Peyer's patch (tissue), 4 donors: ENCODE results near the gene SCN2B. TPM values are rescaled to one million over a fixed set of nuclear protein-coding genes. Genes with fewer than 3 reads are reported as not detected.

Experiments used
- DNase-seq, 3 donors: peaks; one replicate each; pipeline ENCODE4 v3.0.0-alpha.2; 2017 to 2019
- H3K27ac ChIP-seq, 4 donors: fragments of 200-600 bp; sonication (generic); one replicate each; pipeline ENCODE4 v1.5.1; 2016 to 2019
- H3K27me3 ChIP-seq, 2 donors: fragments of 200-600 bp; sonication (generic); one replicate each; pipeline ENCODE4 v1.5.1; 2019
- H3K36me3 ChIP-seq, 3 donors: fragments of 200-600 bp; sonication (generic); one replicate each; pipeline ENCODE4 v1.5.1; 2016 to 2019
- H3K4me1 ChIP-seq, 4 donors: fragments of 200-600 bp; sonication (generic); one replicate each; pipeline ENCODE4 v1.5.1; 2016 to 2019
- H3K4me3 ChIP-seq, 4 donors: fragments of 200-600 bp; sonication (generic); 1 replicate in 3 of 4; 2 replicates in 1 of 4; pipeline ENCODE4 v1.5.1; 2016 to 2019; ENCODE audit warnings: mild to moderate bottlenecking in 1 of 4
- H3K9me3 ChIP-seq, 4 donors: fragments of 200-600 bp; sonication (generic); one replicate each; pipeline ENCODE4 v1.5.1; 2016 to 2019; ENCODE audit warnings: mild to moderate bottlenecking in 1 of 4
- CTCF ChIP-seq, 6 experiments: fragments of 450-650 bp in 4 of 6; fragments of 200-600 bp in 2 of 6; sonication (generic) in 1 of 6; IDR thresholded peaks; one replicate each; pipeline ENCODE4 v1.5.1; 2017 to 2019; ENCODE audit warnings: antibody characterized with exemption in 6 of 6, mild to moderate bottlenecking in 3 of 6, moderate library complexity in 1 of 6
- POLR2A ChIP-seq, 2 donors: fragments of 450-650 bp; IDR thresholded peaks; one replicate each; pipeline ENCODE4 v1.5.1; 2017; ENCODE audit warnings: antibody characterized with exemption in 2 of 2, mild to moderate bottlenecking in 2 of 2, moderate library complexity in 2 of 2
- small RNA-seq, 2 donors: library from RNA; depleted of rRNA; stranded (forward); fragments of <200 nt; gene quantifications; one replicate each; pipeline ENCODE3, GENCODE V24; 2016
- total RNA-seq, 4 donors: library from RNA; depleted of rRNA; stranded (reverse); fragments of >200 nt; gene quantifications; one replicate each; pipeline ENCODE4 v1.1.0, GENCODE V29; 2016

The SCN2B gene
- total RNA-seq, 4 donors from 2014 or later = 0.13 to 0.38 TPM; not detected in 2

GRCh38 chr11:118114266-118114665 lies 62.2 kb downstream of the SCN2B start:
- Histone ChIP-seq H3K4me1 (no peaks in the 10 kb centered on the region), H3K27ac (no peak overlapping the region), H3K36me3 (peaks cover 0 to 29% (median 0%) of the 10 kb centered on the region in 3 donors), H3K9me3 (no peaks in the 10 kb centered on the region), H3K27me3 (no peaks in the 10 kb centered on the region), H3K4me3 (no peak overlapping the region)
- no peak for DNase-seq
- TF ChIP-seq CTCF (IDR thresholded peaks at IDR 0.05) (no peak), POLR2A (IDR thresholded peaks at IDR 0.05) (no peak)

DNA sequence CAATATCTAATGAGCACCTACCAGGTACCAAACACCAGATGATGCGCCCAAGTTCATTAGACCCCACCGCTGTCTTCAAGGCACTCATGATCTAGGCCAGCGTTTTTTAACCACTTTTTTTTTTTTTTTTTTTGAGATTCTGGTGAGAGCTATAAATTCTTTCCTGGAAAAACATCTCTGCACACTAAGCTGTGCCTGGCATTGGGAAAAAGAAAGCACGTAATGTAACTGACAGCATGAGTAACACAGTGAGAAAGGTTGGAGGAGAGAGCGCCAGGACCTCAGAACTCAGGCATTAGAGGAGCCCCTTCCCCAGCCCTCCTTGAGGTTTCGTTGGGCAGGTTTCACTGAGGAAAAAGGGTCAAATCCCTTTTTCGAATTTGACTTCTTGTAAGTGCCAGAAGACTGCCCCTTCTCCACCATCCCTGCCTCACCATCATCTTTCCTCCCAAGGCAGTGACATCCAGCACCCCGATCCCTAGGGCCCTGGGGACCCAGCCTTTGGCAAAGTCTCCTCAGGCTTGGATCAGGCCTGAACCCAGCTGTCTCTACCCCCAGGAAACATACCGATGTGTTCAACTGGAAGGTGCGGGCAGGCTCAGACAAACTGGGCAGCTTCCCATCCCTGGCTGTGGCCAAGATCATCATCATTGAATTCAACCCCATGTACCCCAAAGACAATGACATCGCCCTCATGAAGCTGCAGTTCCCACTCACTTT lies 63.6 kb downstream of the SCN2B start:
- DNase-seq = no peak
- Histone ChIP-seq H3K4me3 (no peak overlapping the region), H3K27ac (no peak overlapping the region), H3K4me1 (no peaks in the 10 kb centered on the region), H3K36me3 (peaks cover 0 to 32% (median 0%) of the 10 kb centered on the region in 3 donors), H3K27me3 (no peaks in the 10 kb centered on the region), H3K9me3 (no peaks in the 10 kb centered on the region)
- no peak for TF ChIP-seq CTCF (IDR thresholded peaks at IDR 0.05)
- TF ChIP-seq POLR2A (IDR thresholded peaks at IDR 0.05) = no peak

Small RNA genes lying within 50 kb of the gene (small RNA-seq; reads per million reads assigned to genes)
- 0 reads per million in 2 donors for gene HSPE1P18

Other genes starting within 250 kb of the SCN2B start
- gene TMPRSS13, start 247.2 kb downstream of the SCN2B start, total RNA-seq = not detected
- 10 to 100 TPM in 3 of 4 donors, 1 to 10 TPM in 1; 9.8 to 50.3 (median 23.9) TPM for gene IL10RA, start 190.2 kb downstream of the SCN2B start, total RNA-seq
- gene TMPRSS4, start 99.6 kb downstream of the SCN2B start, total RNA-seq = 100 to 1,000 TPM in 2 of 4 donors, 10 to 100 TPM in 2; 41.3 to 274 (median 159) TPM
- not detected for gene SMIM35, start 89.7 kb downstream of the SCN2B start, total RNA-seq
- gene SCN4B, start 23.8 kb downstream of the SCN2B start, total RNA-seq = 1 to 10 TPM in 2 of 4 donors, under 1 TPM in 2; 0.35 to 8.3 (median 1.4) TPM
- gene JAML, start 48.4 kb upstream of the SCN2B start, total RNA-seq = 10 to 100 TPM in 3 of 4 donors, 1 to 10 TPM in 1; 7.5 to 83.3 (median 14.4) TPM
- 10 to 100 TPM in 1 of 4 donors, 1 to 10 TPM in 2, under 1 TPM in 1; 0.83 to 15.4 (median 7.8) TPM for gene MPZL3, start 75.7 kb upstream of the SCN2B start, total RNA-seq
- gene MPZL2, start 87.7 kb upstream of the SCN2B start, total RNA-seq = 10 to 100 TPM; 21.0 to 32.4 (median 22.3) TPM
- gene CD3E, start 128.1 kb upstream of the SCN2B start, total RNA-seq = 1 to 10 TPM; 6.6 to 9.9 (median 8.7) TPM
- gene CD3D, start 166.1 kb upstream of the SCN2B start, total RNA-seq = 10 to 100 TPM; 15.4 to 26.6 (median 21.1) TPM
- gene CD3G, start 167.7 kb upstream of the SCN2B start, total RNA-seq = 1 to 10 TPM; 4.7 to 7.0 (median 5.4) TPM
- gene UBE4A, start 183.0 kb upstream of the SCN2B start, total RNA-seq = 10 to 100 TPM; 47.7 to 60.1 (median 54.1) TPM
- gene ATP5MG, start 225.0 kb upstream of the SCN2B start, total RNA-seq = 10 to 100 TPM; 38.5 to 89.8 (median 51.6) TPM